ENCODE results near the gene ABCC11. TPM values are rescaled to one million over a fixed set of nuclear protein-coding genes. Genes with fewer than 3 reads are reported as not detected.
A peak's percentile ranks its signal among the peaks of the same experiment; 100 is the strongest.

The ABCC11 gene
- total RNA-seq, 1 donor = under 0.01 TPM

DNA sequence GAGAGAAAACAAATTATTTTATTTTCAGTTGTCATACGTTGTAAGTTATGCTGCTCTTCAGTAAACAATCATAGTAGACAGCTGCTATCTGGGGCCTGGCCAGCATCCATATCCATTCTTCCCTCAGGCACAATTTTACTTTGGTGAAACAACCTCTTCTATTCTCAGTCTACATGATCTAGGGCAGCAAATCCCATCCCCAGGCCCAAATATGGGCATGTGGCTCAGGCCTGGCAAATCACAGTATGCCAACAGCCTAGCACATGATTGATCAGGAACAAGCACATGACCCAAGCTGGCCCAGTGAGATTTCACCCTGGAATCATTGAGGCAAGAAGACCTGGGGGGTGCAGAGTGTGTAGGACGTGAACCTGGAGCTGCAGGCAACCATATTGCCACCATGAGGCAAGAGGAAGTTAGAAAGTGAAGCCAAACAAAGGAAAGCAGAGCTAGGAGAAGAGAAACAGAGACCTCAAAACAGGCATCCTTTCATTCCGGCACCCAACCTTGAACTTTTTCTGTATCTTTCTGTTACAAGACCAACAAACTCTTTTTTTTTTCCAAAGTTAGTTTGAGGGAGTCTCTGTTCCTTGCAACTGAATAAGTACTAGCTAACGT is 81.3 kb downstream of the ABCC11 start:
- no peak for DNase-seq (ENCODE audit: low read depth in 2 of 3, low spot score in 2 of 3)

DNA sequence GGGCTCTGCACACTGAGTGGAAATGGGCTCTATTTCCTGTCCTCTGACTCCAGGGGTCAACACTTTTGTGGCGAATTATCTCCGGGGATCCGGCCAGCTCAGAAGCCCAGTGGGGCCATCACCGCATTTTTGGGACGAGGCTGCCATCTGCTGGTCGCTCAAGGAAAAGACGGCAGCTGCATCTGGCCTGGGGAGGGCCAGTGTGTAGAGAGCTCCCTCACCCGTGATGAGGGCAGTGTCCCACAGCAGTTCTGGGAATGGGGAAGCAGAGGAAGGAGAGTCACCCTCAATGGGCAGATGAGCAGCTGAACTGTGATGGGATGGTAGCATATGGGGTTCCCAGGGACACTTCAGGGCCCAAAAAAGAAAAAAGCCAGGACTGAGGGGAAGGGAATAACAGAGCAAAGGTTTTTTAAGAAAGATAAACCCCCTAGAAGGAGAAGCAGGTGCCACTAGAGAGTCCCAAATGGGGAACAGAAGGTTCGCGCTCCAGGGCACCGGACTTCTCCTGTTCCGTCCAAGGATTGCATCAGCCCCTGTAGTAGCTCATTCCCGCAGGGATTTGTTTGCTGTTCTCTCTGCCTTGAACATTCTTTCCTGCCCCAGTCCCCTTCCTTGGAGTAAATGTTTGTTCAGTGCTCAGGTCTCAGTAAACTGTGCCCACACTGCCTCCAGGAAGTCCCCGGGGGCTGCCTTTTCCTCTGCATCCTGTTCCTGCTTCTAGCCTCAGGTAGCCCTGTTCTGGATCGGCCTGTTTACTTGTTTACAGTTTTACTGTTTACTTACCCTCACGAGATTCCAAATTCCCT is 82.2 kb downstream of the ABCC11 start:
- DNase-seq (ENCODE audit: low read depth in 2 of 3, low spot score in 2 of 3) = peak; percentile 34 to 58 (median 40)

DNA sequence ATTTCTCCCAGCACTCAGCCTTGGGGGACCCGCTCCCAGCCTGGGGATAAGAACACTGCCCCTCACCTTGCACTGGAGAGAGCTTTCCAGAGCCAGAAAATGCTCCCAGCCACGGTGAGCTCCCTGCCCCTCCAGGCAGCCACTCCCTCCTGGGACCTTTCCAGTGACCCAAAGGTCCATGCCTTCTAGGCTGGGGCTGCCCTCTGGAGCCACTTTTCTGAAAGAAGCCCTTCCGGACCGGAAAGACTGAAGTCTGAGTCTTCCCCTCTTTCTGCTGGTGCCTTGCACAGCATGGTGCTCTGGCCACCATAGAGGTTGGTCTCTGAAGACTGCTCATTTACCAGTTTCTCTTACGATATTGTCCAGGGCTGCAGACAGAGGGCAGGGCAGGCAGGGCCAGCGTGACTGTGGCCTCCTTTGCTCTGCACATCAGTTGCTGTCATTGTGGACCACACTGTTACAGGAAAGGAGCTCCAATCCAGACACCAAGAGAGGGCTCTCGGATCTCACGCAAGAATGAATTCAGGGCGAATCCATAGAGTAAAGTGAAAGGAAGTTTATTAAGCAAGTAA is 84.4 kb downstream of the ABCC11 start:
- DNase-seq (ENCODE audit: low read depth in 2 of 3, low spot score in 2 of 3) = no peak

DNA sequence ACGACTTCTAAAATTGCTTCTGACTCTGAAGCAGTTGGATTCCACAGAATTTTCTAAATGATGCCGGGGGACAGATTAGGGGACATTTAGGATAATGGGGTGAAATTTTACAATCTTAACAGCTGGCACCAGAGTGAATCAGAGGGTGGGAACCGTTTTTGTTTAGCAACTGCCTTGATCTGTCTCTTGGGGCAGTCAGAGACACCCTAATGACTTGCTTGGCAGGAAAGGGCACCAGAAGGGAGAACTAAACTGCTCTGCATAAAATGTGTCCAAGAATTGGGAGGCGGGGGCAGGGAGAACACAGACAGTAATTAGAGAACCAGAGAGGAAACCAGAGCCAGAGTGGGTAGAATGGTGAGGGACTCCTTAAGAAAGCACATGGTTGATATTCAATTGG is 85.4 kb downstream of the ABCC11 start:
- DNase-seq (ENCODE audit: low read depth in 2 of 3, low spot score in 2 of 3) = no peak

DNA sequence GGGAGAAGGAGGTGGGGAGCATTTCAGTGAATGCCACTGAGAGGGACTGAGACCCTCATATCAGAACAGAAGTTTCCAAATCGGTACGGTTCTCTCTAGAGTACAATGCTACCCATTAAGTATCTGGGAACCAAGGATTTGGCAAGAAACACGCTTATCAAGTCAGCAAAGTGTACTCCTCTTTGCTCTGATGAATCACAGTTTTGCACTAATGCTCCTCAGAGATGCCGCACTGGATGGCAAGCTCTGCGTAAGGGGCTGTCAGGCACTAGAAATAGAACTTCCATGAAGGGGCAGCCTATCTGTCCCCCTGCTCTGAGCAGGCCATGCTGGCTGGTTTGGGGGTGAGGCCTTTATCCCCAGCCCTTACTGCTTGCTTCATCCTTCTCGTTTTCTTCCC is 86.8 kb downstream of the ABCC11 start:
- no peak for DNase-seq (ENCODE audit: low read depth in 2 of 3, low spot score in 2 of 3)

DNA sequence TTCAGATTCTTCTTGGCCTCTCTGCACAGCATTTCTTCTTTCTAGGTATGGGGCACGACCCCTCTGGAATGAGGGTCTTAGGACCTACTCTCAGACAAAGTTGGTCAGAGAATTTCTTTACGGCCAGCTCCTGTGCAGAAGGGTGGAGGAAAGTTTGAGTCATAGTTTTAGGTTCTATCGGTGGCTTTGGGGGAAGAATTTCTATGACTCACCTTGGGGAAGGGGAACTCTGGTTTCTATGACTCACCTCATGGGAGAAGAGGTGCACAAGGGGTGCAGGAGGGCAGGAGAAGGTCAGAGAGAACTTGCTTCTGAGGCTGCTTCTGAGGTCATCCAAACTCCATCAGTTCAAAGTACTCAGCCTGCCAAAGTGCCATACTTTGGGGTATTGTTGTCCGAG is 89.0 kb downstream of the ABCC11 start:
- DNase-seq (ENCODE audit: low read depth in 2 of 3, low spot score in 2 of 3) = peak in 2 of 3 donors; percentile 42

DNA sequence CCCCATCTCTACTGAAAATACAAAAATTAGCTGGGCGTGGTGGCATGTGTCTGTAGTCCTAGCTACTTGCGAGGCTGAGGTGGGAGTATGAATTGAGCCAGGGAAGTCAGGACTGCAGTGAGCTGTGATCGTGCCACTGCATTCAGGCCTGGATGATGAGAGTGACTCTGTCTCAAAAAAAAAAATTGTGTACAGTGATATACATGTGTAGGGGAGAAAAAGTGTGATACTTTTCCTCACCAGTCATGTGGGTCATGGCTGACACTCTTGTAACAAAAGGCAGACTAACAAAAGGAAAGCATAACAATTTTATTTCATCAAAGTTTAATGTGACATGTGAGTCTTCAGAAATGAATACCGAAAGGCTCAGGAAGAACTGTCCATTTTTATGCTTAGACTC is 89.5 kb downstream of the ABCC11 start:
- DNase-seq (ENCODE audit: low read depth in 2 of 3, low spot score in 2 of 3) = no peak

DNA sequence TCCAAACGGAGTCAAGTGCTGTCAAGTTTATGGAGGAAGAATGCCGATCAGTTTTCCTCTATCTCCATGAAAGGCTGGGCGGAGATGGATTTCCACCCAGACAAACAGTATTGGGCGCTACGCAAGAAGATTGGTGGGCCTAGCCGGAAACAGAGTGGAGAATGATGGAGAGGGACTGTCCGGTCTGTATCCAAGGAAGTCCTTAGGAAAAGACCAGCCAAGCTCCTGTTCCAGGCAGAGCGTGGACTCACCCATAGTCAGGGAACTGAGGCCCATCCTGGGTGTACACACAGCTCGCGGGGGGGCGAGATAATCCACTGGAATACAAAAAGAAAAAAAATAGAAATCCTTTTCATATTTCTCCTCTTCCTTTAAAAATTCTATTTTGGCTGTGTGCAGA is 90.0 kb downstream of the ABCC11 start:
- no peak for DNase-seq (ENCODE audit: low read depth in 2 of 3, low spot score in 2 of 3)

DNA sequence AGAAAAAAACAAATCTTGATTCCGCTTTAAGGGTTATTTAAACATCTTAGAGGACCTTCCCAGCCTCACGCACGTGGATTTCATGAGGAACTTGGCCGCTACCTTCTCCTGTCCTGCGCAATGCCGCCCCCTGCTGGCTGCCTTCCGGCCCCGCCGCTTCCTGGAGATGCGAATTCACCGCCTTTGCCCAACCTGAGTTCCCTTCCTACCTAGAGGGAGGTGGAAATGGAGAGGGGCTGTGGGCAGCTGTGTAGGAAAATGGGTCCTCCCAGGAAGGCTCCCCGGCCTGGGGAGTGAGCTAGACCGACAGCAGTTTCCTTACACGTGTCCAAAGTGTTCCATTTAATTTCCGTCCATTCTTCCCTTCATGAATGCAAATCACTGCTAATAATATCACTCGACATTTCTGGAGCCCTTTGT is 90.5 kb downstream of the ABCC11 start:
- DNase-seq (ENCODE audit: low read depth in 2 of 3, low spot score in 2 of 3) = peak; percentile 51 to 82 (median 65)

DNA sequence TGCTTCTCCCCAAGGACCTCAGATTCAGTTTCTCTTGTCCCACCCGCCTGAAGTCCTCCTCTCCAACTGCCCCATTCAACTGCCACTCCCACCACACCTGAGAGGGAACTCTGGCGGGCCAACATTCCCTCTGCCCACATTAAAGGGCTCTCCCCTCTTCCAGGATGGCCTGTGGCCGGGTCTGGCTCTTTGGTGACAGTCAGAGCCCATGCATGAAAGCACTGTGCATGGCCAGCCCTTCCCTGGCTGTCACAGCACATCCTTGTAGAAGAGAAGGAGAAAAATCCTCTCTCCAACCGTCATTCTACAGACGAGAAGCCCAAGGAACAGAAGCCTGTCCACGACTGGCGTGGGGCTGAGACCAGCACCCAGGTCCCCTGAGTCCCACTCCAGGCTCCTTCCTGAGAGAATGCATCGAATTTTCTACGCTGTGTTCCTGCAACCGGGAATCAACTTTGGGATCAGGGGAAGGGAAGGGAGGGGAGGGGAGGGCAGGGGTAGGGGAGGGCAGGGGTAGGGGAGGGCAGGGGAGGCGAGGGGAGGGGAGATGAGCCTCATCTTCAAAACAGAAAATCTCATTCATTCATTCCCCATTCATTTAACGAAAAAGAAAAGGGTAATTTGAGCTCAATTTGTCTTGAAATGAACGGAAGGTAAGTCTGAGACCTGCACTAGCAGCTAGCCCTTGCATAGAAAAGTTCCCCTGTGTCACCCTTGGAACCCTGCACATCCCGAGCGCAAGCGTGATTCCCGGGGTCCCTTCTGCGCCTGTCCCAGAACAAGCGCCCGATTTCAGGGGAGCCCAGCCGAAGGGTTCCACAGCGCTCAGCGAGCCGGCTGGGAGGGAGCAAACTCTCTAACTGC is 91.2 kb downstream of the ABCC11 start, which contains the start of gene ABCC12:
TSS of gene ABCC12 (minus strand) at position 68 of the 864 bp plus-strand sequence. CDS start 9,569 bp downstream, outside the sequence.
- DNase-seq (ENCODE audit: low read depth in 2 of 3, low spot score in 2 of 3) = no peak

DNA sequence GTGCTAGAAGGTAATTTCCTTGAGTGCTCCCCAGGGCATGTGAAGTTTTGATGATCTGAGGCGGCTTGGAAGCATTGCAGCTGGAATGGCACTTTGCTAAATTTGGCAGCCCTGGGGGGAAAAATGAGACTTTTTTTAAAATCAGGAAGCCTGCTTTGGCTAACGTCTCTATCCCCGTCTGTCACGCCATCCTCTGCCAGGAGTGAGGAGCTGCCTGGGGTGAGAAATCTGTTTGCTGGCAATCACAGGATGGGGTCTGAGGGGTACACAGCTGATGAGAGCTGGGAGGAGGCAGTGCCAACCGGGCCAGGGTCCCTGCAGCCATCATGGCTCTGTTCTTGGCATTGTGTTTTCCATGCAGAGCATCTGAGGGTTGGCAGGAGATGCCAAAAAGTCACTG is 93.6 kb downstream of the ABCC11 start:
- DNase-seq (ENCODE audit: low read depth in 2 of 3, low spot score in 2 of 3) = no peak

DNA sequence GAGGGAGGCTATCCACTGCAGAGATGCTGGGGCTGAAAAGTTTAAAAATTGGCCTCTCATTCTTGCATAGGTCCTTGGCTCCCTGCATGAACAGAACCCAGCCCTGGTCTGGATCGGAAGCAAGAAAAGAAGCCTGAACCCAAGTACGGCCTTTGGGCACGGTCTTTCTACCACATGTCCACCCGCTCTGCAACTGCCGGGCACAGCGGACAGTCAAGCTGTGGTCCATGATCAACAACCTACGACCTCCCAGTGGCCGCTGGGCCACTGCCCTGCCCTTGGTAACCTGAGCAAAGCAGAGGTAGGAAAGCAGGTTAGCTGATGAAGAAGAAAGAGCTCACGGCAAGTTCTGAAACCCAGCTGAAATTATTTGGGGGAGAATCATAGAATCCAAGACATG is 95.1 kb downstream of the ABCC11 start:
- no peak for DNase-seq (ENCODE audit: low read depth in 2 of 3, low spot score in 2 of 3)

DNA sequence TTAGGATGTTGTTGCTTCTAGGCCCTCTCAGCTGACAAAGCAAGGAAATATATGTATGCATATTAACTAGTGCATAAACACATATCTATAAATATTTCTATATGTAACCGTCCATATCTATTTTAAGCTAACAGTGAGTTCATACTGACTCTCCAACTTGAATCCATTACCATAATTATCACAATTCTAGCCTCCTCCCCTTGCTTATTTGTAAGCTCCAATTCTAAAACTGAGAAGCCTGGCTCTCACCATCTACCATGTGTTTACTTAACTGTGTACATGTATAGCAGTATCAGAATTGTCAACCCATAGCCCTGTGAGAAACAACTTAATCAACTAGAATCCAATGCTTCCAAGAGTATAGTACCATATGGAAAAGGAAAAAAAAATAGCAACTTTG is 96.6 kb downstream of the ABCC11 start:
- no peak for DNase-seq (ENCODE audit: low read depth in 2 of 3, low spot score in 2 of 3)

DNA sequence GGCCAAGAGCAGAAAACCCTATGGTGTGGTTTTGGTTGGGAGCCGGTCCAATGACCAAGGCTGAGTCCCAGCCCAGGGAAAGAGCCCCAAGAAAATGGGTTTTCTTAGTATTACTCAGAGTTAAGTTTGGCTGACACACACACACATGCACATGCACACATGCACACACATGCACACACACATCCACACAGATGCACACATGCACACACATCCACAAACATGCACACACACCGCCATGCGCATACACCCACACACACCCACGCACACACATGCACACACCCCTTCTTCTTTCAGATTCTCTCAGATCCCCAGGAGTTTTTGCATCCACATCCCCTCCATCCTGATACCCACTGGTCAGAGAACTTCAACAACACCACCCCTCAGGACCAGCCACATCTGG is 100.6 kb downstream of the ABCC11 start:
- DNase-seq (ENCODE audit: low read depth in 2 of 3, low spot score in 2 of 3) = no peak

DNA sequence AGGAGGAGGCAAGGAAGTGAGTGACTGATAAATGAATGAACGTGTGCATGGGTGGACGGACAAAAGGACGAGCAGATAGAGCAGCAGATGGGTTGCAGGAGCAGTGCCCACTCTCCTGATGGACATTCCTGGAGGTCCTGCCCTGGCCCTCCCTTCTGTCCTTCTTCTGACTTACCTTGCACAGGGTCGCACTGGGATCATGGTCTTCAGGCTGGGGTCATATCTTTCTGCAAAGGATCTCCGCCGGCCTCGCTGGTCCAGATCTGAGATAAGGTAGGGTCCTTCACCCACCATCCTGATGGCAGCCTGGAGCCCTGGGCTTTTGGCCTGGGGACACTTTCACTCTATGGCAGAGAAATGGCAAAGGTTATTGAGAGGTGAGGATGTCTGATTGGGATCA is 101.2 kb downstream of the ABCC11 start:
- DNase-seq (ENCODE audit: low read depth in 2 of 3, low spot score in 2 of 3) = no peak

DNA sequence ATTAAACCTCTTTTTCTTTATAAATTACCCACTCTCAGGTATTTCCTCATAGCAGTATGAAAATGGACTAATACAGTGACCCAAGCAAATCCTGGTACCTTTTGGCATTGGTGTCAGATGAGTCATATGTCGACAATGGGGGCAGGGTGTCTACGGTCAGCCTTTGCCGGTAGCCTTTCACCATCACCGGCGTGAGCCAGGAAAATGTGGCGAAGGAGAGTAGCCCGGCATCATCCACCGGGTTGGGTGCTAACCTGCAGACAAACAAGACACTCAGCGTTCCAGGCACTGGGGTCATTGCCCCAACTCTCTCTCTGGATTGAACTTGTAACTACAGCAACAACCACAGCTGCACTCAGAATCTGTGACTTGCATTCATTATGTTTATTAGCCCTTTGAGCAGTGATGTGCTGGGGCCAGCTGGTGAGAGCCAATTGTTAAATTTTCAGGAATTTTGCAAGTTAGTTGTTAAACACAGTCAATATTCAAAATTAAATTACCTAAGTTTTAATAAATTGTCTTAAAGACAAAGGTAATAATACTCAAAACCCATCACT is 103.4 kb downstream of the ABCC11 start:
- DNase-seq (ENCODE audit: low read depth in 2 of 3, low spot score in 2 of 3) = no peak

DNA sequence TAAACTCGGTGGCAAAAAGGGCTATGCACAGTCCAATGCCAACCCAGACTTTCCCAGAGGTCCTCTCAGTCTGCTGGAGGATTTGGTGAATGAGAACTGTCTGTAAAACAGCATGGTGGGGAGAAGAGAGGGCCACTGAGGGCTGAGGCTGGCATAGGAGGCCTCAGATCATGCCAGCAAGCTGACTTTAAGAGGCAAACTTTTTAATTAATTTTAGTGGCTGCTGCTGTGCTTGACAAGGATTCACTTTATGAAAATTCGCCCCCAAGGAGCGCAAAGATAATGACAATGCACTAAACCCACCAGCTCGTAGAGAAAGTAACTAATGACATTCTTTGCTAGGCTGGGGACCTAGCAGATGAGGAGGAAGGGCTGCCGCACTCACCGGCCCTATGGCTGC is 106.5 kb downstream of the ABCC11 start:
- DNase-seq (ENCODE audit: low read depth in 2 of 3, low spot score in 2 of 3) = no peak

DNA sequence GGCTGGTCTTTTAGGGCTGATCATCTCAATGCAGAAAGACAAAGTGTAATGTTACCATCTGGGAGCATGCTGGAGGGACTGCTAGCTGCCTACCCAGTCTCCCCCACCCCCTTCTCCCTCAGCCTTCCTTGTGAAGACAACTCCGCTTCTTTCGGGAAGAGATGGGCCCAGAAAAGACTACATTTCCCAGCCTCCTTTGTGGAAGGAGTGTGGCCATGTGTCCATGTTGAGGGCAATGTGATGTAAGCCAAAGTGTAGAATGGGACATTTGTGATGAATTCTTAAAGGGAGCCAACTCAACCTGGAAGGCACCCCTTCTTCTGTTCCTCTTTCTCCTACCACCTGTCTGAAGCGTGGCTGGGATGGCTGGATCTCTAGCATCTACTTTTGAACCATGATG is 107.8 kb downstream of the ABCC11 start:
- DNase-seq (ENCODE audit: low read depth in 2 of 3, low spot score in 2 of 3) = no peak

DNA sequence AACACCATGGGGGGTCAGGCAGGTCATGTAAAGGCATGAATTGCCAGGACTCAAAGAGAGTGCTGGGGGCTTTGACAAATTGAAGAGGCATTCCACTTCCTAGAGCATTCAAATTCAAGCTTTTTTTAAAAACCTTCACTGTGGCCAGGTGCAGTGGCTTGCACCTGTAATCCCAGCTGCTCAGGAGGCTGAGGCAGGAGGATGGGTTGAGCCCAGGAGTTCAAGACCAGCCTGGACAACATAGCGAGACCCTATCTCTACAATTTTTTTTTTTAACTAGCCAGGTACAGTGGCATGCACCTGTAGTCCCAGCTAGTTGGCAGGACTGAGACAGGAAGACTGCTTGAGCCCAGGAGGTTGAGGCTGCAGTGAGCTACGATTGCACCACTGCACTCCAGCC is 108.8 kb downstream of the ABCC11 start:
- DNase-seq (ENCODE audit: low read depth in 2 of 3, low spot score in 2 of 3) = no peak

DNA sequence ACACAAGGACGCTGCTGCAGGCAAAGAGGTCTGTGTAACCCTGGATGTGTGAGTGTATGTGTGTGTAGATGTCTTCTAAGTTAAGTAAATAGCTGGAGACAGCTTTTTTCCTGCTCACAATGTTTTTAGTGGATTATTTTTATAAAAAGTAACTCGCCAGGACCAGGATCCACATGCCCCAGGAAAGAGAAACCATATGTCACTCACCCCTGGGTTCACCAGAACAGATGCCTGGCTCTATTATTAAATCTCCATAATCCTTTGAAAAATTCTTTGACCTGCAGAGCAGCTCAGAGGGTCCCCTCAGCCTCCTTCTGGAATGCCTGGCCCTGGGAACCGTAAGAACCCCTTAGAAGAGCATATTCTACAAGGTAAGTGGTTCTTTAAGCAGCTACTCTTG is 109.5 kb downstream of the ABCC11 start:
- no peak for DNase-seq (ENCODE audit: low read depth in 2 of 3, low spot score in 2 of 3)

All from hematopoietic multipotent progenitor cell (in vitro differentiated cells).